Measurements from ENCODE around the gene CBX8. TPM values are rescaled to one million over a fixed set of nuclear protein-coding genes. Genes with fewer than 3 reads are reported as not detected.
A peak's percentile ranks its signal among the peaks of the same experiment; 100 is the strongest.

The CBX8 gene
- total RNA-seq, 4 donors from 2014 or later, result 2.3 to 4.7 (median 2.6) TPM

DNA sequence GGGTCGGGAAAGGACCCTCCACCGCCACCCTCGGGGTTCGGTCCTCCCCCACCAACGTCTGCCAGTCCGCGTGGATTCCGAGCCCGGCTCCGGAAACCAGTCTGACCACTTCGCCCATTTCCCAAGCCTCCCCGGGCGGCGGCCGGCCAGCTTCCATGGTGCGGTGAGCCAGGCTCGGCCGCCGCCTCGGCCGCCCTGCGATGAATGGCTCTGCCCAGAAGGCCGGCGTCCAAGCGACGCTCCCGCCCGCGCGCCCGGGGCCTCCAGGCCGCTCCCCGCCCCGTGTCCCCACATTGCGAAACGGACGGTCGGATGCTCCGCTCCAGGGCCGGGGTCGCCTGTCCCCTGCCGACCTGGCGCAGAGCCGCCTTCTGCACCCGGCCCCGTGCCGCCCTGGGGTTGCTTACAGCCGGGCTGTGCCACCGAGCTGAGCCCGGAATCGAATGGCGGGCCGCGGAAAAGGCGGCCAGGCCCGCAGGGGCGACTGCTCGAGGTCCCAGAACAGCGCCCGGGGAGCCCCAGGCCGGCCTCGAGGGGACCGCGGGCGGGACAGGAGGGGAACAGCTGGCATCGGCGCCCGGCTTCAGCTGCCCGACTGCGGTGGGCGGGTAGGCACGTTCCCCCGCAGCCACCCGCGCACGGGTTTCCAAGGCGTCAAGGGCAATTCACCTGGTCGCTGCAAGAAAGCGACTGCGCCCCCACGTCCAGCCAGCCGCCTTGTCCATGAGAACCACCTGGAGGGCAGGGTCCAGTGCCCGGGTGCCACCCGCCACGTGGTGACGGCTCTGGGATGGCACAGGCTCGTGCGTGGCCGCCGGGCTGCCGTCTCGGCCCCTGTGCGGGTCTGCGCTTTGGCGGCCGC lies 18.3 kb upstream of the CBX8 start:
- intact Hi-C loops (cut with DNase I), result no loop called here
- Histone ChIP-seq H3K27me3 (peaks cover 36 to 99% (median 48%) of the 10 kb centered on the region in 4 donors), H3K27ac (no peak overlapping the region), H3K4me3 (peak overlapping the region; percentile 22 to 62 (median 36)), H3K9me3 (no peaks in the 10 kb centered on the region), H3K4me1 (peaks cover 46 to 58% (median 58%) of the 10 kb centered on the region in 3 donors), H3K36me3 (no peaks in the 10 kb centered on the region)
- DNase-seq, result no peak
- no peak for TF ChIP-seq POLR2A (IDR thresholded peaks at IDR 0.05)
- peak in 1 of 6 experiments; percentile 7 for TF ChIP-seq CTCF (IDR thresholded peaks at IDR 0.05)
- WGBS, 2 donors, result no CpG with 5 or more reads among the region's 96 CpGs

DNA sequence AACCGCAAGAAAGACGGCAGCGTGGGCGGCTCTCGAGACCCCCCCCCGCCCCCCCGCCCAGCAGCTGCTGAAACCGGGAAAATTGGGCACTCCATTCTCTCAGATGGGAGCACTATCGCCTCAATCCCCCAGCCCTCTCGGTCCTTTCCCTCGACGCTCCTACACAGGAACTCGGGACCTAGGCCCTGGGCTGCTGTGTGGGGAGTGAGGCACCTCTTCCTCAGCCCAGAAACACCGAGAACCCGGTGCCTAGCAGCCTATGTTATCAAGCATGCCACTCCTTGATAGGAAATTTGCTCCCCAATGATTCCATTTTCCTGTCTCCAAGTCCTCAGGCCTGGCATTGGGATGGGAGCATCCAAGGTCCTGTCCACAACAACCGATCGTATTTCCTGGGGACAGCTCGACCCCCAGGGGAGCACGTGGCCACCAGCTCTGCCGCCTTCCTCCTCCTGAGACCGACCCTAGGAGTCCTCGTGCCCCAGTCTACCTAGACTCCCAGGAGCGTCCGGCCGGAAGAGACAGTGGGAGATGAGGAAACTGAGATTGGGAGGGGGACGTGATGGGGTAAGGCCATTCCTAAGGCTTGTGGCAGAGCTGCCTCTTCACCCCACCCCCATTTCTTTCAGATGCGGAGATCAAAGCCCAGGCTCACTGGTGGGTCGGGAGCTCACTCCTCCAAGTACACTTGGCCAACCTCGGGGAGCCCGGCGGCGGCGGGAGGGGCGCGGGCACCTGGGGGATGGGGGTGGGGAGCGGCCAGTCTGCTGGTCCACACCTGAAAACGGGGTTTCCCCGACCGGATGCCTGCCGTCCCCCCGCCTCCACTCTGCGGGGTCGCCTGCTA lies 17.5 kb upstream of the CBX8 start:
- peaks cover 42 to 99% (median 53%) of the 10 kb centered on the region in 4 donors for H3K27me3 ChIP-seq
- TF ChIP-seq POLR2A (IDR thresholded peaks at IDR 0.05), result no peak
- TF ChIP-seq CTCF (IDR thresholded peaks at IDR 0.05), result no peak
- no peak for DNase-seq
- no peak overlapping the region for H3K27ac ChIP-seq
- peak overlapping the region; percentile 22 to 62 (median 37) for H3K4me3 ChIP-seq
- 9 to 15% methylated on average over 8 to 10 of the region's 43 CpGs for WGBS, 2 donors
- intact Hi-C loops (cut with DNase I), result no loop called here
- H3K4me1 ChIP-seq, result peaks cover 47 to 67% (median 65%) of the 10 kb centered on the region in 3 donors
- no peaks in the 10 kb centered on the region for H3K9me3 ChIP-seq
- no peaks in the 10 kb centered on the region for H3K36me3 ChIP-seq

DNA sequence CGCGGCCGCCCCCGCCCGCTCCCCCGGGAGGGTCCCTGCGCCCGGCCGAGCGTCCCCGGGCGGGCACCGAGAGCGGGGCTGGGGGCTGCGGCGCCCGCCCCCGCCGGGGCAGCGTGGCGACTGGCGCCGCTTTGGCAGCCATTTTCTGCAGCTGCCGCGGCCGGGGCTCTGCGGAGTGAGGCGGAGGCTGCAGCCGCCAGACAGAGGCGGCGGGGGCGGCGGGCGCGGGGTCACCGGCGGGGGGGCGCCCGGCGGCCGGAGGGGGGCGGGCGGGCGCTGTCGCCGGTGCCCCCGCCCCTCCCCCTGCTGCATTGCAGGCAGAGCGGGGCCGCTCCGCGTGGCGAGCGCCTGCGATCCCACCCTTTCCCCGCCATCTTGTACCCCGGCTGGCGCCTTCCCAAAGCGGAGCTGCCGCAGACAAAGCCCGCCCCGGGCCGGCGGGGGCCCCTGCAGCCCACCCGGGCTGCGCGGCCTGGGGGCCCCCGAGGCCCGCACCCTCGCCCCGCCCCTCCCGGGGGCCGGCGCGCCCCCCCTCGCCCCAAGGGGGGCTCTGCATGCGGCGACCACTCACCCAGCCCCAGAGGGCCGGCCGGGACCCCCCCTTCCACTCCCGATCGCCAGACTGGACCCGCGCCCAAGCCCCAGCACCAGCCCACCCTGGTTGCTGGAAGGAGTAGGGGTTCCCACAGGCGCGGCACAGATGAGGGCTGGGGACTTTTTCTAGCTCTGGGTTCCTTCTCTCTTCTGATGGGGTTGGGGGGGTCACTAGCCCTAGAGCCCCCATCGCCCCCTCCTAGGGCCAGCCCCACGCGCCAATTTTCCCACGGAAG lies 16.6 kb upstream of the CBX8 start:
- Histone ChIP-seq H3K27me3 (peaks cover 44 to 100% (median 59%) of the 10 kb centered on the region in 4 donors), H3K4me3 (peak overlapping the region; percentile 21 to 62 (median 36)), H3K9me3 (no peaks in the 10 kb centered on the region), H3K27ac (no peak overlapping the region), H3K4me1 (peaks cover 47 to 74% (median 68%) of the 10 kb centered on the region in 3 donors), H3K36me3 (no peaks in the 10 kb centered on the region)
- WGBS, 2 donors, result 0 to 20% methylated on average over 1 to 3 of the region's 89 CpGs
- TF ChIP-seq POLR2A (IDR thresholded peaks at IDR 0.05) (no peak), CTCF (IDR thresholded peaks at IDR 0.05) (no peak)
- DNase-seq, result no peak
- intact Hi-C loops (cut with DNase I), result no loop called here

DNA sequence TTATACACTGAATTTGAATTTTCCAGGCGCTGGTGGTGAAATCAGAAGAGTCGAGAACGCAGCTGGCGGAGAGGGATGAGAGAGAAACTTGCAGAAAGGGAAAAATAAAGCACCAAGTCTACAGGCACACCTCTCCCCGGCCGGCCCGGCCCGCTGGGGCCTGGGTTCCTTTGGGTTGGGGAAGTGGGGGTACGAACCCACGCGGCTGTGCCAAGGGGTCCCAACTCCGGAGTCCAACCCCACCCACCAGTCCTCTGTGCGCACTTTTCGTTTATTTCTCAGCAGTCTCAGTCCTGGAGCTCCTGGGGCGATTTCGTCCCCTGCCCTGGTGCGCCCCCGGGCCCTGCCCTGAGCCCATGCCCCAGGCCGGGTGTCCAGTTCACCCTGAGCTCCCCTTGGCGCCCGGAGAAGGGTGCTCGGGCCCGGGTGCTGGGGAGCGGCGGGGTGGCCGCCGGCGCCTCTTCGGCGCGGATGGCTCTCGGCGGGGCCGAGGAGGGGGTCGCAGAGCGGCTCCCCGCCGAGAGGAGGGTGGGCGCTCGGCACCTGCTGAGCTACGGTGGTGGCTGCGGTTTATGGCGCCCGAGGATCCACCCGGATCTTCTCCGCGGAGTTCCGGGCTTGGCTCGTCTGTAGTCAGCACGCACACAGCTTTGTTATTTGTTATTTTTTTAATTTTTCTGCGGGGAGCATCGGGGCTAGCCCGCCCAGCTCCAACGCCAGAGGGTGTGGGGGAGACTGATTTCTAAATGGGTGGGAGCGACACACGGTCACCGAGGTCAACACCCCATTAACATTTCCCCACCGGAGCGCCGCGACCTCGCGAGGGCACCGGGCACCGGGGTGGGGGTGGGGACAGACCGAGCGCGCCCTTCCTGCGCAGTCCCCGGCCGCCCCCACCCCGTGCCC lies 15.7 kb upstream of the CBX8 start:
- Histone ChIP-seq H3K9me3 (no peaks in the 10 kb centered on the region), H3K4me3 (peak overlapping the region; percentile 21 to 62 (median 36)), H3K36me3 (no peaks in the 10 kb centered on the region), H3K27me3 (peaks cover 52 to 100% (median 65%) of the 10 kb centered on the region in 4 donors), H3K27ac (no peak overlapping the region), H3K4me1 (peaks cover 47 to 74% (median 68%) of the 10 kb centered on the region in 3 donors)
- intact Hi-C loops (cut with DNase I), result no loop called here
- WGBS, 2 donors, result 2 to 5% methylated on average over 11 to 13 of the region's 72 CpGs
- DNase-seq, result no peak
- no peak for TF ChIP-seq POLR2A (IDR thresholded peaks at IDR 0.05)
- TF ChIP-seq CTCF (IDR thresholded peaks at IDR 0.05), result no peak
